Non-pigmented ciliary epithelial cell (primary cell): ENCODE measurements around the gene GET4.
"Not testable (repeated sequence)": the region's sequence is repeated elsewhere in the genome, so short reads cannot be mapped to it uniquely, and the experiment has no call there.

ENCODE experiments used
- DNase-seq: peaks from one replicate; pipeline ENCODE4 v3.0.0-alpha.2; 2010; ENCODE audit warnings: low read depth

The GET4 gene

DNA sequence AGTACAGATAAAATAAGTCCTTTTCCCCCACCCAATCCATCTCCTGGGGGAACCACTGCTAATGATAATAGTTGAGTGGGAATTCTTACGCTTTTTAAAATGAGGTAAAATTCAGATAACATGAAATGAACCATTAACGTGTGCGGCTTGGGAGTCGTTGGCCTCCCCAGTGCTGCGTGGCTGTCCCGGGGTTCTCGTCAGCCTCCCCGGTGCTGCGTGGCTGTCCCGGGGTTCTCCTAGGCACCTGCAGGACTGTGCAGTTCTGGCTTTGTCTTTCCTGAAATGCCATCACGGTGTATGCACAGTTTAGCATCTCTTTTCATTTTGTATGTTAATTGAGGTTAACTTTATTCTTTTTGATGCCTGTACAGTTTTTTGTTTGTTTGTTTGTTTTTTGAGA lies 30.6 kb upstream of the GET4 start:
- DNase-seq: no peak

GRCh38 chr7:846958-847650 lies 29.2 kb upstream of the GET4 start:
- not testable (repeated sequence) for DNase-seq

GRCh38 chr7:847728-848127 lies 28.6 kb upstream of the GET4 start:
- DNase-seq: not testable (repeated sequence)

- DNase-seq: no peak
Measured at GRCh38 chr7:849145-849544, 27.2 kb upstream of the GET4 start.

DNA sequence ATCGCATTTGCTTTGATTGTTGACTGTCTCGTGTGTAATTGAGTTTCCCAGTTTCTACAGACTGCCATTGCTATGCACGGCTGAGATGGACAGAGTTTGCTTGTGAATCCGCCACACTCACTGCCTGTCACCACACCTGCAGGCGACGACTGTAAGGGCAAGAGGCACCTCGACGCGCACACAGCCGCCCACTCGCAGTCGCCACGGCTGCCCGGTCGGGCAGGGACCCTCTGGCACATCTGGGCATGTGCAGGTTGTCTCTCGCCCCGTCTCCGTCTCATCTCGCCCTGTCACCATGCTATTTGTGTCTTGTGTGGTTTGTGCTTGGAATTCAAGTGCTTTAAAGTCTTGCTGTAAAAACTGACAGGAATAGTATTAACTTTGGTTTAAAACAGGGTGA lies 26.6 kb upstream of the GET4 start:
- DNase-seq: no peak

- DNase-seq: no peak
Measured at GRCh38 chr7:851204-851603, 25.1 kb upstream of the GET4 start.

- DNase-seq: no peak
Measured at GRCh38 chr7:853366-854117, 22.8 kb upstream of the GET4 start.

DNA sequence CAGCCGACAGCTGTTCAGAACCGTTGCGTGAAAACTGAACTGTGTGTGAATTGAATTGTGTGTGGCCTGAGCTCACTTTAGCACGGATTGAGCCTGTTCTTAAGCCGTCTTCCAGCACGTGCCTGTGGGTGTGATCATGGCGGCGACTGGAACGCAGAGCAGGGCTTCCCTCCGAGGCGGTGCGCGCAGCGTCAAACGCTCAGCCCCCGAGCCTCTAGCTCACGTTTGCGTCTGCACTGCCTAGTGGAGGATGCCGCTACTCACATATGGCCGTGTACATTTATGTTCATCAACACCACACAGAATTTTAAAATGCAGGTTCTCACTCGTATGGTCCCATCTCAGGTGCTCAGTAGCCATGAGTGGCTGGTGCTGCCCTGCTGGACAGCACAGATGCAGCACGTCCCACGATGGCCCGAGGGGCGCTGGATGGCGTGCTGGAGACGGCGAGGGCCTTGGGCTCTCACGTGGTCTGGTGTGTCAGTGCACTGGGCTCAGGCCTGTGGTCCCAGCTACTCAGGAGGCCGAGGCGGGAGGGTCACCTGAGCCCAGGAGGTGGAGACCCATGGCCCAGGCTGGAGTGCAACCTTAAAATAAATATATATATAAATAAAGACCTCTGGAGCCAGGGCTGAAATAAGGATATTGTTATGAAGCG lies 22.1 kb upstream of the GET4 start:
- DNase-seq: no peak

DNA sequence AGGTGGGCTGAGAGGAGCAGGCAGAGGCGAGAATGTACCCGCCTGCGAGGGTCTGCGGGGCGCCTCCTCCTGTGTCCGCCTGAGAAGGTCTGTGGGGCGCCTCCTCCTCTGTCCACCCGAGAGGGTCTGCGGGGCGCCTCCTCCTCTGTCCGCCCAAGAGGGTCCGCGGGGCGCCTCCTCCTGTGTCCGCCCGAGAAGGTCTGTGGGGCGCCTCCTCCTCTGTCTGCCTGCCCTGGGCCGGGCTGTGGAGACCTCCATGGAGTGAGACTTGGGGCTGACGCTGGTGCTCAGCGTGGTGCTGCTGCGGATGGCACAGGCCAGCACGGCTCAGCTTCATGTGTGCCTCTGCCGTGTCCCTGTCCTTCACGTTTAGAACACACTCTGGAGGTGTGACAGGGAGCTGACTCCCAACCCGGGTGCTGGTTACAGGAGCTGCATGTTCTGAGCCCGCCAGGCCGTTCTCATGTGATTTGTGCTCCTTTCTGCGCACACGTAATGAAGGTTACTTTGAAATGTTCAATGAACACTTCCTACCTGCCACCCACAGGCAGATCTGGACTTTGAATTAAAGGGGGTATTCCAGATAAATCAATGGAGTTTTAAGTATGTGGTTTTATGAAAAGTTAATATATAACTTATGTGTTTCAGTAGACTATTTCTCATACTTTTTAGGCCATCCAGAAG lies 20.5 kb upstream of the GET4 start:
- no peak for DNase-seq

DNA sequence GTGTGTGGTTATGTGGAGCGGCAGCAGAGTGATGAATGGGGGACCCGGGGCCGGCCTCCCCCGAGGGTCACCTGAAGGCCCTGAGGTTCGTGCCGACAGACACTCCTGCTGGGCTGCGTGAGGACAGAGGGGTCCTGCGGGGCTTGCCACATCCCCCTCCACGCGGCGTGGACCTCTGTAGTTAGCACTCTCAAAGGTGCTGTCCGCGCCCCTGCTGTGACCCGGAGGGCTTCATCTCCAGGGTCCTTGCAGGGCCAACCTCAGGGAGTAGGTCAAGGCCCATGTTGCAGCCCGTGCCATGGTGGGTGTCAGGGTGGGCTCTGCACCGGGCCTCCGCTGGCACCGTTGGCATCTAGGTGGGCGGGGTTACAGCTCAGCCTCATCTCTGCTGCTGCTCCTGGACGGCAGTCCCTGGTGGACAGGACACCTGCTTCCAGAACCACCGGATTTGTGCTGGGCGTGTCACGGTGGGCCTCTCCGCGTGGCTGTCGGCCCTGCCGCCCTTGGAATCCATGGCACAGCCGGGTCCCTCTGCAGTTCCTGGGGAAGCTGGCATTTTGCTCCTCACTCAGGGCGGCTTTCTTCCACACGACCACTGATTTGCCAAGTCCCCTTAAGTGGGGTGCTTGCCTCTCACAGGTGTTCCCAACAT lies 19.8 kb upstream of the GET4 start:
- no peak for DNase-seq

DNA sequence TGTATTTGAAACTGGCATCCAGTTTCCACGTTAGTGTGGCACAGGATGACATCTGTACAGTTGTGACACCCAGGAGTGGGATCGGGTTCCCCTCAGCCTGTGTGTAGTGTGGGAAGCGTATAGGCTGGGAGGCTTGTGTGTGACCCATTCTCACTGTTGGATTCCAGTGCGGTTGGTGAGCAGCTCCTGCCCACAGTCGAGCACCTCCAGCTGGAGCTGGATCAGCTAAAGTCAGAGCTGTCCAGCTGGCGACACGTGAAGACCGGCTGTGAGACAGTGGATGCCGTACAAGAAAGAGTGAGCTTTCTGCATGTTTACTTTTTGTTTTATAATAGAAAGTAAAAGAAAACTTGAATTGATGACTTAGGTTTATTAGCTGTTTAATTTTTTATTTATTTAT lies 18.7 kb upstream of the GET4 start:
- no peak for DNase-seq

DNA sequence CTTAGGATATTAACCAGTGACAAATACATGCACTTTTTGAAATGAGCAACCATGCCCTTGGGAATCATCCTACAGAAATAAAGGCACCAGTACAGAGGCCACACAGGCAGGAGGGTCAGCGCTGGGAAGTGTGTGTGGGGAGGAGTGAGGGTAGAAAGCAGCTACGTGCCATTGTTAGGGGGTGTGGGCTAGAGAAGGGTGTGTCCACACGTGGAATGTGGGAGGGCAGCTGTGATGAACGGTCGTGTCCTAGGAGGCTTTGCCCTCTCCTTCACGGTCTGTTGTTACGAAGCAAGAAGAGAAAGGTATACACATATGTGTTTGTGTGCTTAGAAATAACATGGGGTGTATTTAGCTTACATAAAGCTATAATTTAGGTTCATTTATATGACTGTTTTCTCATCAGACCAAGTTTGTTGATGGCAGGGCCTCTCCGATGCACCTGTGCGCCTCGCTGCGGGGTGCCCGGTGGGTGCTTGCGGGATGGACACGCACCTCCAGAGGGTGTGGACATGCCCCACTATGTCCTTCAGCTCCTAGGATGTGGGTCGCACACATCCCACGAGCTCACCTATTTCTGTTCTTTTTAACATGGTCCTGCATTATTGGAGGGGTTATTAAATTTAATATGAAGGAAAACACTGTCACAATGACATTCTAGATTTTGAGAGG lies 16.9 kb upstream of the GET4 start:
- no peak for DNase-seq

DNA sequence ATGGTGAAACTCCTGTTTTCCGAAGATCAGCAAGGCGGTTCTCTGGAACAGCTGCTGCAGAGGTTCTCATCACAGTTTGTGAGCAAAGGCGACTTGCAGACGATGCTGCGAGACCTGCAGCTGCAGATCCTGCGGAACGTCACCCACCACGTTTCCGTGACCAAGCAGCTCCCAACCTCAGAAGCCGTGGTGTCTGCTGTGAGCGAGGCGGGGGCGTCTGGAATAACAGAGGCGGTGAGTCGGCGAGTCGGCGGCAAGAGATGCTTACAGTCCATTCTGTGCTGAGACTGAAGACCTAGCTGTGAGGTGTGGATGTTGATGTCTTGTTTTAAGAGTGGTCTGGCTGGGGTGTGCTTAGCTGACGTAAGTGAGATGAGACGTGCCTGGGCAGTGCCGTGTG lies 16.2 kb upstream of the GET4 start:
- no peak for DNase-seq

DNA sequence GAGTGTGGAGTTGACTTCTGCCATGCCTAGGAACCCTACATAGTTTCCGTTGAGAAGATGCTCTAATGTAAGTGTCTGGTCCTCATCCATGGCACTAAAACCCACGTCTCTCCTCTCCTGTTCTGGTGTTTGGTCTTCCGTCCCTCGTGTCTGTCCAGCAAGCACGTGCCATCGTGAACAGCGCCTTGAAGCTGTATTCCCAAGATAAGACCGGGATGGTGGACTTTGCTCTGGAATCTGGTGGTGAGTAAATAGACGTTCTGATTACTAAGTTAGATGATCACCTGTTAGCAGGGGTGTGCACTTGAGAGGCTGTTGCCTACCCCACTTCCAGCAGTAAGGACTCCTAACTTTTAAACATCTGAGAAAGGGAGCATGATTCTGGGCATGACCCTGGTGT lies 15.1 kb upstream of the GET4 start:
- DNase-seq: no peak

- DNase-seq: no peak
Measured at GRCh38 chr7:862157-862556, 14.2 kb upstream of the GET4 start.

DNA sequence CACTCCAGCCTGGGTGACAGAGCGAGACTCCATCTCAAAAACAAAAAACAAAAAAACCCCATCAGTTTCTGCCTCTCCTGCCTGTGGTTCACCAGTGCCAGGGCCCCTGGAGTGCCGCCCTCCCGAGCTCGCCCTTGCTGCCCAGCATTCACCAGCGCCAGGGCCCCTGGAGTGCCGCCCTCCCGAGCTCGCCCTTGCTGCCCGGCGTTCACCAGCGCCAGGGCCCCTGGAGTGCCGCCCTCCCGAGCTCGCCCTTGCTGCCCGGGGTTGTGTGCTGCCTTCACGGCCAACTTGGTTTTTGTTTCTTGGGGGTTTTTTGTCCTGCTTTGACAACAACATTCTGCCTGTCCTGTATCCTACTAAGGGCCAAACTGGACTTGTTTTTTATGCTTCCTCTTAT lies 13.2 kb upstream of the GET4 start:
- no peak for DNase-seq

DNA sequence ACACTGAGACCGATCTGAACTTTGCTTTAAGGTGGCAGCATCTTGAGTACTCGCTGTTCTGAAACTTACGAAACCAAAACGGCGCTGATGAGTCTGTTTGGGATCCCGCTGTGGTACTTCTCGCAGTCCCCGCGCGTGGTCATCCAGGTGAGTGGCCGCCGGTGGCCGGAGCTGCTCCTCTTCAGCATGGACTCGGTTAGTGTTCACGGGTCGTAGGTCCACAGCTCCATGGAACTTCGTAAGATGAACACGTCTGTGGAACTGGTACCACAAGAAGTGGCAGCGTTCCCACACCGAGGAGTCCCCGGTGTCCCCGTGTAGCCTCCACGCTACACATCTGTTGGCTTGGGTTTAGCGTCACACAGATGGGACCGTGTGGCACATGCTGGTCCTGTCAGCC lies 10.4 kb upstream of the GET4 start:
- DNase-seq: no peak

- DNase-seq: peak; percentile 64
Measured at GRCh38 chr7:867001-867405, 9.4 kb upstream of the GET4 start.

DNA sequence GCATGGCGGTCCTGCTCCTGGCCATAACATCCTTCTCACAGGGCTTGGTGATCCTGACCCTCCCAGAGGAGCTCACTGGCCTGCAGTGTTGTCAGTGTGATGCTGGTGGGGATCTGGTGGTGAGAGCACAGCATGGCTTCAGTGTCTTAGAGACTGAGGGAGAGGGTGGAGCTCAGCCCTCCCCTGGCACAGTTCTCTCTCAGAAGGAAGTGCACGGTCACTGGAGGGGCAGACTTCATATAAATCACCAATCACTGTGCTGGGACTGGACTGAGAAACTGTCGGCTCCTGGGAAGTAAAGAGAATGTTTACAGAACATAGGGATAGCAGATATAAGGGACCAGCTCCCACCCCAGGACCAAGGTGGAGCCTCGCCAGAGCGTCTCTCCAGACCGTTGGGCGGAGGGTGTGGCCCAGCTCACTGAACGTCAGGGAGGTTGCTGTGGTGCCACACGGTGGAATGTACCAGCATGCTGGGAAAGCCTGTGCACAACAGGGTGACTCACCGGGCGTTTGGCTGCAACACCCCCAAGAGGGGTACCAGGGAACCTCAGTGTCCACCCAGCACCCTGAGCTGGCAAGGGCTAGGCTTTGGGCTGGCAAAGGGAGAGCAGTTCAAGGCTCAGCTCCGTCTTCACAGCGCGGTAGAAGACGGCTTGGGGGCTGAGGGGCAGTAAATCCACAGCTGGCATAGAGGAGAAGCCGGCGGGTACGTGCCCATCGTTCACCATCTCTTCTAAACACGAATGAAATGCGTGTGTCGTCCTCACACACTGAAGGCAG lies 8.8 kb upstream of the GET4 start:
- no peak for DNase-seq

GRCh38 chr7:868189-868486 lies 8.2 kb upstream of the GET4 start:
- DNase-seq: no peak

DNA sequence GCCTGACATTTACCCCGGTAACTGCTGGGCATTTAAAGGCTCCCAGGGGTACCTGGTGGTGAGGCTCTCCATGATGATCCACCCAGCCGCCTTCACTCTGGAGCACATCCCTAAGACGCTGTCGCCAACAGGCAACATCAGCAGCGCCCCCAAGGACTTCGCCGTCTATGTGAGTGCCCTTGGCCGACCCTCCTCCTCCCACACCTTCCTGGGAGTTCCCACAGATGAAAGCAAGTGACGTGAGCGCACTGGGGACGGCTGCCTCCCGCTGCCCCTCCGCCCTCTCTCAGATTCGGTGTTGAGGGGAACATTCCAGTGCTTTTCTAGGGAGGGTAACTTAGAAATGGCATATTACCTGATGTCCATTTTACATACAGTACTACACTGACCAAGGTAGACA lies 7.0 kb upstream of the GET4 start:
- no peak for DNase-seq
